GM12878 (cell line): ENCODE data around the gene CCDC9B. TPM values are rescaled to one million over a fixed set of nuclear protein-coding genes. Genes with fewer than 3 reads are reported as not detected.

Source experiments
- ATAC-seq: fragments of 200-7000 bp; cut with Tn5 transposase; 3 replicates; pipeline ENCODE4 v1.9.1; 2020; ENCODE audit warnings: mild to moderate bottlenecking, moderate library complexity
- BruUV-seq: library from RNA; stranded (reverse); fragments of 400-500 nt; replicated peaks from 2 replicates; lab custom pipeline; 2021; lab: Mats Ljungman, UMichigan
- CTCF ChIA-PET: fragments of 300-600 bp; sonication (Branson Sonifier 250); formaldehyde crosslinking; extraction: SDS; loops from one replicate; lab custom pipeline; 2021; ENCODE audit warnings: inconsistent platforms; lab: Yijun Ruan, JAX
- POLR2A ChIA-PET: fragments of 350-600 bp; formaldehyde crosslinking; extraction: SDS; loops from one replicate; lab custom pipeline; 2021; ENCODE audit warnings: inconsistent platforms; lab: Charles Lee
- RAD21 ChIA-PET: fragments of 300-600 bp; sonication (Branson Sonifier 250); formaldehyde crosslinking; loops from one replicate; lab custom pipeline; 2023; ENCODE audit warnings: antibody characterized with exemption; ENCODE audit not compliant: unreplicated experiment; lab: Charles Lee
- SMC1A ChIA-PET: fragments of 300-600 bp; sonication (Branson Sonifier 250); formaldehyde crosslinking; loops from one replicate; lab custom pipeline; 2023; ENCODE audit not compliant: unreplicated experiment, uncharacterized antibody; lab: Charles Lee
- DNase-seq: peaks from one replicate; pipeline ENCODE4 v3.0.0-alpha.2; 2011; ENCODE audit warnings: low read depth, low spot score
- FAIRE-seq: peaks from 3 replicates; lab custom pipeline; 2011; peaks lifted over from hg19 to GRCh38; lab: Jason Lieb, UNC
- H2AFZ ChIP-seq: 2 replicates; pipeline ENCODE4 v1.6.0; 2011; ENCODE audit warnings: low read depth, low read length, control low read depth; ENCODE audit not compliant: control insufficient read depth
- H3K27ac ChIP-seq: 2 replicates; pipeline ENCODE4 v1.5.1; 2011; ENCODE audit warnings: control low read depth; ENCODE audit not compliant: control insufficient read depth, insufficient read depth
- H3K27me3 ChIP-seq, 2 experiments: replicated peaks in 1 of 2; 2 replicates each; pipeline versions ENCODE4 v1.6.0 to v1.6.1; 2011; ENCODE audit warnings: low read length in 1 of 2; ENCODE audit not compliant: control insufficient read depth in 2 of 2, insufficient read depth in 2 of 2
- H3K36me3 ChIP-seq, 2 experiments: 2 replicates each; pipeline ENCODE4 v1.5.1; 2011; ENCODE audit warnings: low read length in 1 of 2; ENCODE audit not compliant: control insufficient read depth in 2 of 2, insufficient read depth in 2 of 2
- H3K4me1 ChIP-seq: 2 replicates; pipeline ENCODE4 v1.6.1; 2011; ENCODE audit warnings: mild to moderate bottlenecking, low read length, moderate library complexity, mixed read lengths; ENCODE audit not compliant: control insufficient read depth, insufficient read depth
- H3K4me2 ChIP-seq: 2 replicates; pipeline ENCODE4 v1.6.0; 2011; ENCODE audit warnings: control low read depth; ENCODE audit not compliant: control insufficient read depth, insufficient read depth
- H3K4me3 ChIP-seq: fragments of 200-600 bp; sonication (generic); 2 replicates; pipeline ENCODE4 v1.5.1; 2016
- H3K79me2 ChIP-seq: 2 replicates; pipeline ENCODE4 v1.6.0; 2011; ENCODE audit warnings: low read length; ENCODE audit not compliant: control insufficient read depth, insufficient read depth
- H3K9ac ChIP-seq: 2 replicates; pipeline ENCODE4 v1.8.0; 2011; ENCODE audit warnings: low read length, control low read depth, mixed read lengths; ENCODE audit not compliant: control insufficient read depth, insufficient read depth
- H3K9me3 ChIP-seq: replicated peaks from 3 replicates; pipeline ENCODE4 v1.5.1; 2011; ENCODE audit warnings: mild to moderate bottlenecking, low read length; ENCODE audit not compliant: control insufficient read depth, insufficient read depth
- H4K20me1 ChIP-seq: 2 replicates; pipeline ENCODE4 v1.6.0; 2011; ENCODE audit not compliant: control insufficient read depth, insufficient read depth
- DPF2 ChIP-seq: fragments of 450-650 bp; IDR thresholded peaks from 2 replicates; pipeline ENCODE4 v1.6.1; 2017; ENCODE audit warnings: mild to moderate bottlenecking
- HDGF ChIP-seq: fragments of 450-650 bp; IDR thresholded peaks from 2 replicates; pipeline ENCODE4 v1.6.1; 2016; ENCODE audit warnings: antibody characterized with exemption
- NFXL1 ChIP-seq: fragments of 450-650 bp; IDR thresholded peaks from 2 replicates; pipeline ENCODE4 v1.6.1; 2017; ENCODE audit warnings: antibody characterized with exemption, mild to moderate bottlenecking, borderline replicate concordance
- POU2F2 ChIP-seq: IDR thresholded peaks from 3 replicates; pipeline ENCODE4 v1.6.1; 2011; ENCODE audit warnings: low read depth, mild to moderate bottlenecking, low read length, borderline replicate concordance
- RFX5 ChIP-seq: IDR thresholded peaks from 2 replicates; pipeline ENCODE4 v1.6.1; 2011; ENCODE audit warnings: low read depth, low read length, improper control_type of control experiment
- SPI1 ChIP-seq: IDR thresholded peaks from 2 replicates; pipeline ENCODE4 v1.6.1; 2011; ENCODE audit warnings: low read depth, mild to moderate bottlenecking, low read length, moderate library complexity, borderline replicate concordance; ENCODE audit not compliant: insufficient read depth
- ZBTB11 ChIP-seq: fragments of 450-650 bp; formaldehyde crosslinking; IDR thresholded peaks from 2 replicates; pipeline ENCODE4 v1.5.0; 2022; ENCODE audit warnings: mild to moderate bottlenecking, missing genetic modification characterization
- ZNF274 ChIP-seq: IDR thresholded peaks from one replicate; pipeline ENCODE4 v1.8.0; 2011; ENCODE audit not compliant: insufficient read length, insufficient read depth
- WGBS: methylation state at CpG from one replicate; pipeline ENCODE4 v1.1.6; 2016; ENCODE audit warnings: low lambda C conversion rate; ENCODE audit not compliant: insufficient replicate concordance, insufficient coverage; ENCODE audit errors: missing lambda C conversion rate; 5-methylcytosine and 5-hydroxymethylcytosine counted together
- in situ Hi-C: fragments of 300-500 bp; cut with MboI; formaldehyde crosslinking; loops from 9 replicates; pipeline ENCODE4 v1.14.3; 2018; ENCODE audit warnings: mixed read lengths
- intact Hi-C: fragments of 100-400 bp; cut with micrococcal nuclease; formaldehyde crosslinking; loops from one replicate; pipeline ENCODE4 v1.14.2; 2022; ENCODE audit not compliant: unreplicated experiment
- polyA plus RNA-seq, 11 experiments: library from polyadenylated mRNA; depleted of rRNA in 4 of 11; unstranded in 6 of 11; stranded (reverse) in 5 of 11; fragments of >200 nt; fragmentation: Nextera tagmentation in 4 of 11; fragmentation: Illumina TruSeq in 1 of 11; extraction: Ambion mirVana in 4 of 11; extraction: Trizol in 1 of 11; gene quantifications; 1 replicate in 1 of 11; 2 replicates in 10 of 11; pipeline versions ENCODE4 v1.2.1 to v1.2.3, GENCODE V29; 2011 to 2016; ENCODE audit warnings: inconsistent platforms in 2 of 11, missing spikeins in 2 of 11, low read depth in 1 of 11
- total RNA-seq, 4 experiments: library from RNA; depleted of rRNA in 3 of 4; stranded (reverse); fragments of >200 nt in 3 of 4; fragmentation: Illumina TruSeq in 1 of 4; extraction: Trizol in 1 of 4; gene quantifications; 2 replicates each; pipeline versions ENCODE4 v1.2.1 to v1.2.3, GENCODE V29; 2013 to 2021

CCDC9B gene
- total and polyA plus RNA-seq, 10 of the 15 experiments (the other 5 are each of a cell fraction or from before 2014, with no cell fraction given) = 0.01 to 0.08 (median 0.03) TPM; not detected in 6

- no TSS peak for BruUV-seq
- ChIA-PET CTCF (interaction anchor here (0.7 to 6.7 kb wide), 8 partner anchors 9 to 488 kb away, joined by 3 to 103 read pairs (median 4); partner anchors contain the start of gene CCDC9B), SMC1A (interaction anchor here (5.7 kb wide), 1 partner anchor 12 kb away, joined by 31 read pairs; no protein-coding TSS in a partner anchor), RAD21 (interaction anchor here (0.8 to 4.1 kb wide), 2 partner anchors 12 to 18 kb away, joined by 3 to 21 read pairs; no protein-coding TSS in a partner anchor), POLR2A (interaction anchor here (0.6 to 0.7 kb wide), 2 partner anchors 43 to 507 kb away, joined by 3 read pairs; partner anchors contain the start of gene ANKRD63)
- Histone ChIP-seq H3K9ac (no peak overlapping the region), H3K4me1 (peaks cover 5% of the 10 kb centered on the region), H3K27me3 (no peaks in the 10 kb centered on the region), H2AFZ (no peak overlapping the region), H3K9me3 (no peaks in the 10 kb centered on the region), H3K79me2 (no peaks in the 10 kb centered on the region), H3K27ac (no peak overlapping the region), H3K4me2 (no peak overlapping the region), H3K36me3 (no peaks in the 10 kb centered on the region), H3K4me3 (no peak overlapping the region), H4K20me1 (no peaks in the 10 kb centered on the region)
- ATAC-seq = no peak
- in situ Hi-C loops (no loop called here), intact Hi-C loops (no loop called here)
- TF ChIP-seq SPI1 (peak; percentile 39; the same call in 1 of the 2 replicates), RFX5 (no peak)
- FAIRE-seq = no peak
- no peak for DNase-seq
- WGBS = 100% methylated on average over 2 of the region's 2 CpGs
These were observed 15.0 kb downstream of the CCDC9B start for GRCh38 chr15:40325700-40326099.

GRCh38 chr15:40325188-40325587 is 15.6 kb downstream of the CCDC9B start:
- in situ Hi-C loops (no loop called here), intact Hi-C loops (no loop called here)
- ChIA-PET RAD21 (interaction anchor here (0.8 to 4.1 kb wide), 2 partner anchors 12 to 19 kb away, joined by 3 to 21 read pairs; no protein-coding TSS in a partner anchor), POLR2A (interaction anchor here (0.7 kb wide), 1 partner anchor 42 kb away, joined by 3 read pairs; the partner anchor contains the start of gene ANKRD63), CTCF (interaction anchor here (0.7 to 6.7 kb wide), 10 partner anchors 10 to 487 kb away, joined by 3 to 103 read pairs (median 4); partner anchors contain the start of gene CCDC9B), SMC1A (interaction anchor here (5.7 kb wide), 1 partner anchor 13 kb away, joined by 31 read pairs; no protein-coding TSS in a partner anchor)
- no peak overlapping the region for H3K4me2 ChIP-seq
- WGBS = 59% methylated on average over 2 of the region's 2 CpGs
- H3K27ac ChIP-seq = no peak overlapping the region
- TSS peak; percentile 60 for BruUV-seq
- no peaks in the 10 kb centered on the region for H4K20me1 ChIP-seq
- H3K4me1 ChIP-seq = peaks cover 5% of the 10 kb centered on the region
- H3K9me3 ChIP-seq = no peaks in the 10 kb centered on the region
- no peak overlapping the region for H3K9ac ChIP-seq
- H3K4me3 ChIP-seq = no peak overlapping the region
- no peak for FAIRE-seq
- no peaks in the 10 kb centered on the region for H3K36me3 ChIP-seq
- no peaks in the 10 kb centered on the region for H3K27me3 ChIP-seq
- DNase-seq = no peak
- TF ChIP-seq ZNF274 = no peak
- TF ChIP-seq DPF2 = no peak
- no peak for TF ChIP-seq POU2F2
- no peak for TF ChIP-seq NFXL1
- no peak for TF ChIP-seq HDGF
- TF ChIP-seq ZBTB11 (CRISPR knock-in tag) = no peak
- no peaks in the 10 kb centered on the region for H3K79me2 ChIP-seq
- no peak overlapping the region for H2AFZ ChIP-seq
- no peak for ATAC-seq
